Right atrium auricular region (tissue), 2 donors: ENCODE measurements around the gene BTNL8. TPM values are rescaled to one million over a fixed set of nuclear protein-coding genes. Genes with fewer than 3 reads are reported as not detected.
"Not testable (repeated sequence)": the region's sequence is repeated elsewhere in the genome, so short reads cannot be mapped to it uniquely, and the experiment has no call there.

Source experiments
- DNase-seq: peaks from one replicate; pipeline ENCODE4 v3.0.0-alpha.2; 2019; ENCODE audit warnings: low spot score
- H3K27ac ChIP-seq, 2 donors: fragments of 200-600 bp; sonication (generic); 1 replicate in 1 of 2; 2 replicates in 1 of 2; pipeline ENCODE4 v1.5.1; 2016 to 2019
- H3K27me3 ChIP-seq, 2 donors: fragments of 200-600 bp; sonication (generic); one replicate each; pipeline versions ENCODE4 v1.5.1 to v1.6.0; 2017 to 2019
- H3K36me3 ChIP-seq: fragments of 200-600 bp; sonication (generic); one replicate; pipeline ENCODE4 v1.5.1; 2016
- H3K4me1 ChIP-seq, 2 donors: fragments of 200-600 bp; sonication (generic); one replicate each; pipeline versions ENCODE4 v1.5.1 to v1.6.0; 2017 to 2019
- H3K4me3 ChIP-seq, 2 donors: fragments of 200-600 bp; sonication (generic); 1 replicate in 1 of 2; 2 replicates in 1 of 2; pipeline ENCODE4 v1.5.1; 2017 to 2019; ENCODE audit warnings: mild to moderate bottlenecking in 1 of 2, moderate library complexity in 1 of 2
- H3K9me3 ChIP-seq, 2 donors: fragments of 200-600 bp; sonication (generic); one replicate each; pipeline ENCODE4 v1.5.1; 2019
- CTCF ChIP-seq, 2 donors: fragments of 200-600 bp; sonication (generic); IDR thresholded peaks; one replicate each; pipeline ENCODE4 v1.5.1; 2019; ENCODE audit warnings: antibody characterized with exemption in 2 of 2
- total RNA-seq, 2 donors: library from RNA; depleted of rRNA; stranded (reverse); fragments of >200 nt; gene quantifications; one replicate each; pipeline ENCODE4 v1.1.0, GENCODE V29; 2016

BTNL8 gene
- total RNA-seq, 2 donors from 2014 or later = 0.48 to 0.59 TPM

GRCh38 chr5:180889381-180889780 lies 9.6 kb upstream of the BTNL8 start:
- DNase-seq = no peak
- no peaks in the 10 kb centered on the region for H3K4me1 ChIP-seq
- no peak for TF ChIP-seq CTCF (IDR thresholded peaks at IDR 0.05)
- H3K27me3 ChIP-seq = no peaks in the 10 kb centered on the region
- no peaks in the 10 kb centered on the region for H3K36me3 ChIP-seq
- no peak overlapping the region for H3K27ac ChIP-seq
- no peak overlapping the region for H3K4me3 ChIP-seq
- no peaks in the 10 kb centered on the region for H3K9me3 ChIP-seq

- not testable (repeated sequence) for H3K4me1 ChIP-seq, H3K27me3 ChIP-seq, H3K27ac ChIP-seq, H3K36me3 ChIP-seq, H3K9me3 ChIP-seq, DNase-seq, H3K4me3 ChIP-seq
Measured at GRCh38 chr5:180895330-180895729, 3.6 kb upstream of the BTNL8 start.

DNA sequence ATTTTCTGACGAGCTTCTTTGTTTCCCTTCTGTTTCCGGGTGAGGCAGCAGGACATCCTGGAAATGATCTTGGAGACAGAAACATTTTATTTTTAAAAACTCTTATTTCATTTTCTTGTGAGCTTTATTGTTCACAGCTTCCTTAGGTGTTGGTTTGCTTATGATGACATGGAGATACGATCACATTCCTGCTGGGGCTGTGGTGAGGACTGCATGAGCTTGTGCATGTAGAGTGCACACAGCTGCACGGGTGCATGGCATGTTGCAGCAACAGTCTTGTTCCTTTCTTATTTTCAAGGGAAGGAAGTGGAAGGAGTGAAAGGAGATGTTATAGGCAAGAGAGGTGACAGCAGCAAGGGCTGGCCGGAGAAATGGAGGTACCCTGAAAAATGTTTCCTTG lies 1.2 kb downstream of the BTNL8 start:
- no peaks in the 10 kb centered on the region for H3K27me3 ChIP-seq

GRCh38 chr5:180901319-180902009 lies 2.5 kb downstream of the BTNL8 start:
- no peak overlapping the region for H3K4me3 ChIP-seq
- no peaks in the 10 kb centered on the region for H3K27me3 ChIP-seq
- H3K4me1 ChIP-seq = no peaks in the 10 kb centered on the region
- H3K9me3 ChIP-seq = peaks cover 0 to 4% of the 10 kb centered on the region in 2 donors
- TF ChIP-seq CTCF (IDR thresholded peaks at IDR 0.05) = no peak
- no peak for DNase-seq
- H3K36me3 ChIP-seq = no peaks in the 10 kb centered on the region
- no peak overlapping the region for H3K27ac ChIP-seq

More for the DNA sequence above, 1.2 kb downstream of the BTNL8 start:
- peaks cover 0 to 4% of the 10 kb centered on the region in 2 donors for H3K9me3 ChIP-seq
- H3K4me3 ChIP-seq = no peak overlapping the region
- H3K36me3 ChIP-seq = no peaks in the 10 kb centered on the region
- no peak for TF ChIP-seq CTCF (IDR thresholded peaks at IDR 0.05)
- H3K4me1 ChIP-seq = no peaks in the 10 kb centered on the region
- no peak for DNase-seq
- H3K27ac ChIP-seq = no peak overlapping the region

DNA sequence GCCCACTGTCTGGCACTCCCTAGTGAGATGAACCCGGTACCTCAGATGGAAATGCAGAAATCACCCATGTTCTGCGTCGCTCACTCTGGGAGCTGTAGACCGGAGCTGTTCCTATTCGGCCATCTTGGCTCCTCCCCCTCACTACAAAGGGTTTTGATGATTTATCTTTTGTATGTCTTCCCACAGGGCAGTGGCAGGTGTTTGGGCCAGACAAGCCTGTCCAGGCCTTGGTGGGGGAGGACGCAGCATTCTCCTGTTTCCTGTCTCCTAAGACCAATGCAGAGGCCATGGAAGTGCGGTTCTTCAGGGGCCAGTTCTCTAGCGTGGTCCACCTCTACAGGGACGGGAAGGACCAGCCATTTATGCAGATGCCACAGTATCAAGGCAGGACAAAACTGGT lies 9.4 kb downstream of the BTNL8 start:
- Histone ChIP-seq H3K27ac (no peak overlapping the region), H3K4me1 (no peaks in the 10 kb centered on the region), H3K9me3 (no peaks in the 10 kb centered on the region), H3K27me3 (no peaks in the 10 kb centered on the region), H3K4me3 (no peak overlapping the region), H3K36me3 (no peaks in the 10 kb centered on the region)
- no peak for DNase-seq
- TF ChIP-seq CTCF (IDR thresholded peaks at IDR 0.05) = no peak

- Histone ChIP-seq H3K4me3 (no peak overlapping the region), H3K9me3 (no peaks in the 10 kb centered on the region), H3K27ac (no peak overlapping the region), H3K36me3 (no peaks in the 10 kb centered on the region), H3K27me3 (no peaks in the 10 kb centered on the region), H3K4me1 (no peaks in the 10 kb centered on the region)
- no peak for TF ChIP-seq CTCF (IDR thresholded peaks at IDR 0.05)
- DNase-seq = no peak
Measured at GRCh38 chr5:180908998-180909731, 10.2 kb downstream of the BTNL8 start.
